HEK293T (cell line): Measurements from ENCODE around the gene FBXO34.

Experiments
- ELF4 ChIP-seq: fragments of 450-650 bp; IDR thresholded peaks from 2 replicates; pipeline ENCODE4 v1.6.1; 2017; ENCODE audit warnings: antibody characterized with exemption
- FOXM1 ChIP-seq: fragments of 450-650 bp; IDR thresholded peaks from 2 replicates; pipeline ENCODE4 v1.6.1; 2017; ENCODE audit warnings: mild to moderate bottlenecking, borderline replicate concordance
- SP1 ChIP-seq: fragments of 450-650 bp; IDR thresholded peaks from 2 replicates; pipeline ENCODE4 v1.6.1; 2017
- TARDBP ChIP-seq: fragments of 450-650 bp; IDR thresholded peaks from 2 replicates; pipeline ENCODE4 v1.6.1; 2016

DNA sequence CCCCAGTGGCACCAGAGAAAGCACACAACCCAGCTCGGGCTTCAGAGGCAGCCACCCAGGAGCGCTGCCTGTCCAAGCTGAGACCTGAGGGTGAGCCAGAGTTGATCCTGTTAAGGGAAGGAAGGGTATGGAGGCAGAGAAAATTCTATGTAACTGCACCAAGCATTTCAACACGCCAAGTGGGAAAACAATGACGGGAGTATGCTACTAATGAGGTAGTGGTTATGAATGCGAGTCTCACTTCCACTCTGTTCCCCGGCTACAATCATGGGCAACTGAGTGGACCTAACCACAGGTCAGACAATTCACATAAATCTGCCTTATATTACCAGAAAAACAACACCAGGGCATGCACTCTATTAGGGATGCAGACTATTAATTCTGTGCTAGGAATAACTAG, 130.5 kb downstream of the FBXO34 start:
- TF ChIP-seq ELF4 = no peak
- no peak for TF ChIP-seq FOXM1
- TF ChIP-seq SP1 = no peak
- TF ChIP-seq TARDBP = no peak
